Endodermal cell (in vitro differentiated cells): ENCODE measurements around the gene AIPL1. TPM values are rescaled to one million over a fixed set of nuclear protein-coding genes. Genes with fewer than 3 reads are reported as not detected.

Source experiments
- DNase-seq: peaks from one replicate; pipeline ENCODE4 v3.0.0-alpha.2; 2017
- H3K27ac ChIP-seq: 2 replicates; pipeline ENCODE4 v1.5.1; 2013; ENCODE audit warnings: mild to moderate bottlenecking, low read depth, low read length, moderate library complexity
- H3K27me3 ChIP-seq: 2 replicates; pipeline ENCODE4 v1.6.1; 2013; ENCODE audit warnings: mild to moderate bottlenecking, low read length, moderate library complexity; ENCODE audit not compliant: insufficient read depth, control insufficient read depth, poor library complexity, severe bottlenecking
- H3K36me3 ChIP-seq: 2 replicates; pipeline ENCODE4 v1.7.0; 2013; ENCODE audit warnings: mild to moderate bottlenecking, low read length, moderate library complexity; ENCODE audit not compliant: control insufficient read depth, insufficient read depth
- H3K4me1 ChIP-seq: one replicate; pipeline ENCODE4 v1.7.0; 2013; ENCODE audit warnings: low read length; ENCODE audit not compliant: control insufficient read depth, insufficient read depth
- H3K4me3 ChIP-seq: 2 replicates; pipeline ENCODE4 v1.5.1; 2013; ENCODE audit warnings: mild to moderate bottlenecking, low read length, moderate library complexity
- H3K9ac ChIP-seq: 2 replicates; pipeline ENCODE4 v1.6.1; 2013; ENCODE audit warnings: mild to moderate bottlenecking, low read length, moderate library complexity; ENCODE audit not compliant: poor library complexity, severe bottlenecking; ENCODE audit errors: extremely low read depth
- H3K9me3 ChIP-seq: 2 replicates; pipeline ENCODE4 v1.6.1; 2013; ENCODE audit warnings: mild to moderate bottlenecking, low read length, moderate library complexity; ENCODE audit not compliant: control insufficient read depth
- H3K27ac Mint-ChIP-seq: 2 replicates; pipeline ENCODE4 v1.8.0; 2020; ENCODE audit warnings: mixed read lengths
- H3K27me3 Mint-ChIP-seq: 2 replicates; pipeline ENCODE4 v1.8.0; 2021; ENCODE audit warnings: mild to moderate bottlenecking, mixed read lengths; ENCODE audit not compliant: insufficient read depth
- H3K36me3 Mint-ChIP-seq: 2 replicates; pipeline ENCODE4 v1.8.0; 2020; ENCODE audit warnings: low read depth, mixed read lengths
- H3K4me1 Mint-ChIP-seq: 2 replicates; pipeline ENCODE4 v1.8.0; 2020; ENCODE audit warnings: mixed read lengths
- H3K4me3 Mint-ChIP-seq: 2 replicates; pipeline ENCODE4 v1.8.0; 2020; ENCODE audit warnings: mild to moderate bottlenecking, moderate library complexity, mixed read lengths
- H3K9me3 Mint-ChIP-seq: 2 replicates; pipeline ENCODE4 v1.8.0; 2020; ENCODE audit warnings: mild to moderate bottlenecking, mixed read lengths
- CTCF ChIP-seq: fragments of 200-600 bp; sonication (generic); conservative IDR thresholded peaks from 2 replicates; pipeline ENCODE4 v1.5.0; 2021; ENCODE audit warnings: antibody characterized with exemption, mild to moderate bottlenecking
- WGBS, 2 experiments: methylation state at CpG; one replicate each; pipeline versions ENCODE4 v1.1.5 to v1.1.7; 2013; ENCODE audit warnings: missing lambda C conversion rate in 2 of 2, mixed read lengths in 1 of 2; ENCODE audit not compliant: insufficient coverage in 1 of 2, insufficient read length in 1 of 2; 5-methylcytosine and 5-hydroxymethylcytosine counted together
- total RNA-seq, 2 donors: library from RNA; stranded (reverse); fragmentation: NEBNext Ultra II Directional in 1 of 2; extraction: Animal tissue kit (Norgen Biotek cat#: 25700) in 1 of 2; gene quantifications; 2 replicates in 1 of 2; 3 replicates in 1 of 2; pipeline ENCODE4 v1.2.1, GENCODE V29; 2021

Gene AIPL1
- total RNA-seq, 2 donors from 2014 or later: not detected

GRCh38 chr17:6461792-6462524, 27.0 kb upstream of the AIPL1 start:
- H3K9me3 ChIP-seq: no peaks in the 10 kb centered on the region
- Mint-ChIP-seq H3K27ac (no peak overlapping the region), H3K27me3 (no peaks in the 10 kb centered on the region), H3K4me3 (no peak overlapping the region), H3K9me3 (no peaks in the 10 kb centered on the region), H3K4me1 (no peaks in the 10 kb centered on the region), H3K36me3 (no peaks in the 10 kb centered on the region)
- TF ChIP-seq CTCF: no peak
- DNase-seq: peak; percentile 80
- no peak overlapping the region for H3K27ac ChIP-seq
- 68 to 75% methylated on average over 6 to 10 of the region's 10 CpGs for WGBS, 2 experiments
- H3K36me3 ChIP-seq: no peaks in the 10 kb centered on the region
- no peaks in the 10 kb centered on the region for H3K4me1 ChIP-seq
- H3K4me3 ChIP-seq: no peak overlapping the region
- H3K27me3 ChIP-seq: no peaks in the 10 kb centered on the region
- H3K9ac ChIP-seq: no peak overlapping the region

- H3K4me1 Mint-ChIP-seq: no peaks in the 10 kb centered on the region
- WGBS, 2 experiments: 90% methylated on average over 2 to 14 of the region's 14 CpGs
- no peaks in the 10 kb centered on the region for H3K9me3 Mint-ChIP-seq
- peaks cover under 1% of the 10 kb centered on the region for H3K27me3 Mint-ChIP-seq
- no peaks in the 10 kb centered on the region for H3K27me3 ChIP-seq
- DNase-seq: no peak
- H3K27ac Mint-ChIP-seq: no peak overlapping the region
- no peaks in the 10 kb centered on the region for H3K36me3 Mint-ChIP-seq
- H3K4me3 ChIP-seq: no peak overlapping the region
- H3K4me1 ChIP-seq: no peaks in the 10 kb centered on the region
- no peak for TF ChIP-seq CTCF
- no peaks in the 10 kb centered on the region for H3K36me3 ChIP-seq
- H3K9ac ChIP-seq: no peak overlapping the region
- no peaks in the 10 kb centered on the region for H3K9me3 ChIP-seq
- no peak overlapping the region for H3K27ac ChIP-seq
- no peak overlapping the region for H3K4me3 Mint-ChIP-seq
Measured at GRCh38 chr17:6461246-6461645, 26.3 kb upstream of the AIPL1 start.

GRCh38 chr17:6460531-6461161, 25.7 kb upstream of the AIPL1 start:
- Histone ChIP-seq H3K9ac (no peak overlapping the region), H3K4me3 (no peak overlapping the region), H3K9me3 (no peaks in the 10 kb centered on the region), H3K27me3 (no peaks in the 10 kb centered on the region), H3K36me3 (no peaks in the 10 kb centered on the region), H3K4me1 (no peaks in the 10 kb centered on the region), H3K27ac (no peak overlapping the region)
- DNase-seq: no peak
- H3K36me3 Mint-ChIP-seq: no peaks in the 10 kb centered on the region
- no peak overlapping the region for H3K4me3 Mint-ChIP-seq
- no peaks in the 10 kb centered on the region for H3K9me3 Mint-ChIP-seq
- WGBS, 2 experiments: 92 to 93% methylated on average over 7 to 9 of the region's 9 CpGs
- H3K27me3 Mint-ChIP-seq: peaks cover 3% of the 10 kb centered on the region
- H3K4me1 Mint-ChIP-seq: no peaks in the 10 kb centered on the region
- no peak overlapping the region for H3K27ac Mint-ChIP-seq
- TF ChIP-seq CTCF: no peak
